ENCODE results near the gene RXFP1.

Gene RXFP1

DNA sequence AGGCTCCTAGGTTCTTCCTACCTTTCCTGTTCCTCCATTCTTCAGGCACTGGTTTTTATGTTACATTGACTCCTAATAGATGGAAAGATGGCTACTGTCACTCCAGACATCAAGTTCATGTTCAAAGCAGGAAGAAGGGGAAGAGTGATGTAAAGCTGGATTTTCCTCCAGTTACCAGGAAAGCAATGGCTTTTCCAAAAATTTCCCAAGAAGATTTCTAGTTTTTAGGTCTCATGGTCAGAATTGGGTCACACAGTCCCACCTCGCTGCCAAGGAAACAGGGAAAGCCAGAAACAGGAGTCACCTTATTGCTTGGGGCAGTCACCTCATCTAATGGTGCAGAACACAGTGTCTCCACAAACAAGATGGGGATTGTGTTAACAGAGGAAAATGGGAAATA lies 21.5 kb downstream of the RXFP1 start:
- DNase-seq, result no peak

DNA sequence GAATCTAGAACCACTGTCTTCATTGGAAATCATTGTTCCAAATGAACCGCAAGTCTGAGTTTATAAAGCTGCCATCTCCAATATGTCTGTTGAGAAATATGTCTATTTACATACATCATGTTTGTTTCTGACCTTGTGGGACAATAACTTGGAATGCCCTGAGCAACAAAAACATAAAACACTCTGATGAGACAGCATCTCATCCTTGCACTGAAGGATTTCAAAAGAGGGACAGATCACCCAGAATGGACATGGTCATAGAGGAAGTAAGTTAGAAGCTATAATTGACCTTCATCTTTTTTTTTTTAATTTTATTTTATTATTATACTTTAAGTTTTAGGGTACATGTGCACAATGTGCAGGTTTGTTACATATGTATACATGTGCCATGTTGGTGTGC lies 22.5 kb downstream of the RXFP1 start:
- DNase-seq, result no peak

DNA sequence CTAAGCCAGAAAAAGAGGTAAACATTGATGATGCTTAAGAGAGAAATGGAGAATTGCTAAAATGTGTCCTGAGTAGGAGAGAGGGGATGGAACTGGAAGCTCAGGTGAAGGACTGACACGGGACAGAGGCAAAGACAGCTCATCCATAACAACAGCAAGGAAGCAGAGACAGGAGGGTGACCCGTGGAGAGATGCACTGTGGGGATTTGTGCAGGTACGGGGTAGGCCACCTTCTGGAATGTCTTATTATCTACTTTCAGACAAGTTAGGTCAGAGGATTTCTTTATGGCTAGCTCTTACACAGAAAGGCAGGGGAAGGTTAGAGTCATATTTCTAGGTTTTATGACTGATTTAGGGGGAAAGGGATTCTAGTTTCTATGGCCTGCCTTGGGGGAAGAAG lies 31.7 kb downstream of the RXFP1 start:
- no peak for DNase-seq

DNA sequence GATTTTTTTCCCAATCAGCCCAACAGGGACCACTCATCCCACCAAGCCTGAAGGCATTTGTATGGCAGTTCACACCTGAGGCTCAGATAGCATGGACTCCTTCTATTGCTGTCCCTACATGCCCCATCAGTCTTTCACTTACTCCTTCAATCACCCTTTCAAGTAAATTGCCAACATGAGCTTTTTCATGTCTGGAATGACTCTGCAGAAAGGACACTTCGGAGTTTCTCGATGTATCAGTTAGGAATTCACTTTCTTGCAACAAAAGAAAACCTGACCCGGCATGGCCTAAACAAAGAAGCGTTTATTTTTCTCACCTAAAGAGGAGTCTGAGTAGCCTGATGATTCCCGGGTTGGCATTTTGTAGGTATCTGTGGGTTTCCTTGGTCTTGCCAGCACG lies 38.6 kb downstream of the RXFP1 start:
- DNase-seq, result no peak

DNA sequence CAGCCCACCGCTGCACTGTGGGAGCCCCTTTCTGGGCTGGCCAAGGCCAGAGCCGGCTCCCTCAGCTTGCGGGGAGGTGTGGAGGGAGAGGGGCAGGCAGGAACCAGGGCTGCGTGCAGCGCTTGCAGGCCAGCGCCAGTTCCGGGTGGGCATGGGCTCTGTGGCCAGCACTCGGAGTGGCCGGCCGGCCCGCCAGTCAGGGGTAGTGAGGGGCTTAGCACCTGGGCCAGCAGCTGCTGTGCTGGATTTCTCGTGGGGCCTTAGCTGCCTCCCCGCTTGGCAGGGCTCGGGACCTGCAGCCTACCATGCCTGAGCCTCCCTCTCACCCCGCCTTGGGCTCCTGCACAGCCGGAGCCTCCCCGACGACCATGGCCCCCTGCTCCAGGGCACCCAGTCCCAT lies 45.2 kb downstream of the RXFP1 start:
- DNase-seq, result no peak

DNA sequence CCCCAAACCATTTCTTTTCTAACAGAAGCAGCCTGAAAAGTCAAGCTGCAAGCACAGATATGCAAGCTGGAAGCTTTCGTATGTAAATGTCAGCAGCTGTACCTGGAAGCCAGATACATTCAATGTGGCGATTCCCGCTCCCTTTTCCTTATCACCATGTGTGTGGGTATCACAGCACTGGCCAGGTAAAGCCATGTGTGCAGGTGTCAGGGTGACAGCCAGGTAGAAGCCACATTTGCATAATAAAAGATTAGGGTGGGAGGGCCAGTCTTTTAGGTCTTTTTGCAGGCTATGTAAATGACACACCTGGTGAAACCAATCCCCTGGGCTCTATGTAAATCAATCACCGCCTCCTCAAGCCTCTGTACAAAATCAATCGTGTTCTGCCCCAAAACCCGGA lies 50.1 kb downstream of the RXFP1 start:
- DNase-seq, result no peak

DNA sequence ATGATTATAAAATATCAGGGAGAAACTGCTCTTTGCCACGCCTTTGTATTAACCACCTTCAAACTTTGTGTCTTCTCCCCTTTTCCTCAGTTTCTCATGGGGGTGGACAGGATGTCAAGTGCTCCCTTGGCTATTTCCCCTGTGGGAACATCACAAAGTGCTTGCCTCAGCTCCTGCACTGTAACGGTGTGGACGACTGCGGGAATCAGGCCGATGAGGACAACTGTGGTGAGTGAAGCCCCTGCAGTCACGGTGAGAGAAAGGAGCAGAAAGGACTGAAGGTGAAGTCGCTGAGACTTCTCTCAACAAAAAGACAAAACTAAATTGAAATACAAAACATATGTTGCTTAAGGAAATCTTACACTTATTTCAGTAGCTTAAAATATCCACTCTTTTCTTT lies 50.9 kb downstream of the RXFP1 start:
- no peak for DNase-seq

DNA sequence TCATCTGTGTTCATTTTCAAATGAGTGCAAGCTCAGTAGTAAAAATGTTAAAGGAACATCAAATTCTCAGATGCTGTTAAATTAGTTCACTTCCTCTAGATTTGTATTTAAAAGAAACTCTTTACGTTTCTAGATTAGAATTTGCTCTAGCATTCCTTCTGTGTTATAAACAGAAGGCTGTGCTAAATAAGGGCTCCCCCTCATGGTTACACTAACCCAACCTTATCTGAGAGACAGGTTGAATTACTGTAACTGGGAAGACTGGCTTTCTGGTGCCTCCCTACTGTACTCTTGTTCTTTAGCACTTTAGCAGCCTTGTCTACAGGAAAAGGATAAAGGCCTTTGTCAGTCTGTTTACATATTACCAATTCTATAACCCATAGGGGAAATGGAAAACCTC lies 56.8 kb downstream of the RXFP1 start:
- DNase-seq, result no peak

DNA sequence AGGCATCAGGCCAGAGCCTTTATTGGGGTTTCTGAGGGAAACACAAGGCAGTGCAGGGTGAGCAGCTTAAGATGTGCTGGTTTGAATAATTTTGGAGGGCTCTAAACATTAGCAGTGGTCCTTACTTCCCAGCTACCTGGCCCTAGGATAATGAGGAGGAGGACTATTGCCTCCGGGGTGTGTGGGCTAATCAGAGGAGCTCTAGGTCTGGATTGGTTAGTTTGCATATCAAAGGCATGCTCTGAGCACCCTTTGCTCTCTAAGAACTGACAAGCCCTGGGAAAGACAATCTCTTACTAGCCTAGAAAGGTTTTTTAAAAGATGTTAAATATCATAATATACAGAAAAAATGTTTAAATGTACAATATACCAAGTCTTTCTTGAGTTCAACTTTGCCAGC lies 58.4 kb downstream of the RXFP1 start:
- DNase-seq, result no peak

DNA sequence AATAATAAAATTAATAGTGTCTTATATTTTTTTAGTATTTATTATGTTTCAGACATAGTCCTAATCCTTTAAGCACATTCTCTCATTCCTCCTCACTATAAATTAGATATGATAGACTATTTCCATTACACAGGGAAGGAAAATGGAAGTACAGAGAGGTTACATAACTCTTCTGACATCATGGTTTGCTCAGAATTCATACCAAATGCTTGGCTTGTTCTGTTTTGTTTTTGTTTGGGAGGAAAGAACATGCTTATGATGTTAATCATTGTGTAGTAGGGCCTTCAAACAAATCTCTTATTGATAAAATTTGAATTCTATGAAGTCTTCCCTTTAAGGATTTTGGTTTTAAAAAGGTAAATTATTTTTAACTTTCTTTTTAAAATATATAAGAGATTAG lies 59.5 kb downstream of the RXFP1 start:
- DNase-seq, result no peak

DNA sequence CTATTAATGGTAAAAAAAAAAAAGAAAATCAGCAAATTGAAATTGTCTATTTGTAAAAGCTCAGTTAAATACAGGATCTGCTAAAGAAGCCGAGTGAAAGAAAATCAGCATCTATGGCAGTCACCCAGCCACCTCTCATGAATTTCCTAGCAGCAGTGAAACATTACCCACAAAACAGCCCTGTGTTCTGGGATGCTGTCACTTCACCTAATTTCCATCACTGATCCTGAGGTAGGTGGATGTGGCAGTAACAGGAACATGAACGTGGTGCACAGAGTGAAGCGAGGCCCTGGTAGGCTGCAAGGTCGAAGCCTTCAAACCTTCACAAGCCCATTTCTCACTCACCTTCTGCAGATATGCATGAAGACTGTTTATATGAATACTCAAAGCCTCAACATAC lies 65.2 kb downstream of the RXFP1 start:
- no peak for DNase-seq

DNA sequence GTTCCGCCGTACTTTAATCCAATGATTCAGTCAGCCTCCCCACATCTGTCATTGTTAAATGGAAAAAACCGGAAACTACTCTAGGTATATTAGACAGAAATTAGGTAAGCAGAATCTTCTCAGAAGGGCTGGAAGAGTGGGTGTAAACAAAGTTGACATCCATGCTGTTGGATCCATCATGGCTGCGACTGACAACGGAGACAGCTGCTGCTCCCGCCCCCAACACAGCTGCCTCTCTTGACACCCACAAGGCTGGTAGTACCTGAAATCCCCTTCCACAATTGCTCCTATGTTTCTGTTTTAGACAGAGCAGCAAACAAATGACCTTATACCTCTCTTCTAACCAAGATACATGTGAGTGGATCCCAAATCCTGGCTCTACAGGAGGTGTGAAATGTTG lies 66.6 kb downstream of the RXFP1 start:
- DNase-seq, result no peak

DNA sequence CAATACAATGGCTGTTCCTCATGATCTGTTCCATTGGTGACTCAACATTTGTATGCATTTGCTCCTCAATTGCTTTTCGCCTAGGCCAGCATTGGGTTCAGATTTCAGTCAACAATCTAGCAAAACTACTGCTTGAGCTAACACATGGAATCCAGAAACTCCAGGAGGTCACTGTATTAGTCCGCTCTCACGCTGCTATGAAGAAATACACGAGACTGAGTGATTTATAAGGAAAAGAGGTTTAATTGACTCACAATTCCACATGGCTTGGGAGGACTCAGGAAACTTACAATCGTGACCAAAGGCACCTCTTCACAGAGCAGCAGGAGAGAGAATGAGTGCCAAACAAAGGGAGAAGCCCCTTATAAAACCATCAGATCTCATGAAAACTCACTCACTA lies 67.1 kb downstream of the RXFP1 start:
- no peak for DNase-seq

DNA sequence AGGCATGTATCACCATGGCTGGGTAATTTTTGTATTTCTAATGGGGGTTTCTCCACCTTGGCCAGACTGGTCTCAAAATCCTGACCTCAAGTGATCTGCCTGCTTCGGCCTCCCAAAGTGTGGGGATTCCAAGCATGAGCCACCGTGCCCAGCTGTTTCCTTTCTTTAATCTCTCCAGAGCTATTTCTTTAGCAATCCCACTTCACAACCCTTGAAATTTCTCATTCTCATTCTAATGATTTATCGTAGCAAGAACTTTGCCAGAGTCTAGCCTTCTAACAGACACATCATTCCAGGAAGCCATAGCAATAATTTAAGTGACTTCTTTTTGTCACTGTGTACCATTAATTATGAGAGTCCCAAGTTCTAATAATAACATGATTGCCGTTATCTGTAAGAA lies 68.6 kb downstream of the RXFP1 start:
- no peak for DNase-seq

DNA sequence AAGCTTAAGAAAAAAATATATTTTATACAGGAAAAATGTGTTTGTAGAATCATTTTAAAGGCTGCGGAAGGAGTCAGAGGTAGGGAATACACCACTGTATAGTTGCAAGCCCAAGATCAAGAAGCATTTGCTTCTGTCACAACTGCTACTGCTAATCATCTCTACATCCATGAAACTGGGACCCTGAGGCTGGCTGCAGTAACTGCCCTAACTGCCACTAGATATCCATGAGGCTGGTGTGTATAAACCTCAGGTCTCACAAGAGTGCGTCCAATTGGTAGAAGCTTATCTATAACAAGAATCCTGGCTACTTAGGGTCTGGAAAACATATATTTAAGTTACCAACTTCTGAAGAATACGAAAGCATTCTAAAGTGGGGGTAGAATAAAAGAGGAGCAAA lies 69.1 kb downstream of the RXFP1 start:
- DNase-seq, result no peak

DNA sequence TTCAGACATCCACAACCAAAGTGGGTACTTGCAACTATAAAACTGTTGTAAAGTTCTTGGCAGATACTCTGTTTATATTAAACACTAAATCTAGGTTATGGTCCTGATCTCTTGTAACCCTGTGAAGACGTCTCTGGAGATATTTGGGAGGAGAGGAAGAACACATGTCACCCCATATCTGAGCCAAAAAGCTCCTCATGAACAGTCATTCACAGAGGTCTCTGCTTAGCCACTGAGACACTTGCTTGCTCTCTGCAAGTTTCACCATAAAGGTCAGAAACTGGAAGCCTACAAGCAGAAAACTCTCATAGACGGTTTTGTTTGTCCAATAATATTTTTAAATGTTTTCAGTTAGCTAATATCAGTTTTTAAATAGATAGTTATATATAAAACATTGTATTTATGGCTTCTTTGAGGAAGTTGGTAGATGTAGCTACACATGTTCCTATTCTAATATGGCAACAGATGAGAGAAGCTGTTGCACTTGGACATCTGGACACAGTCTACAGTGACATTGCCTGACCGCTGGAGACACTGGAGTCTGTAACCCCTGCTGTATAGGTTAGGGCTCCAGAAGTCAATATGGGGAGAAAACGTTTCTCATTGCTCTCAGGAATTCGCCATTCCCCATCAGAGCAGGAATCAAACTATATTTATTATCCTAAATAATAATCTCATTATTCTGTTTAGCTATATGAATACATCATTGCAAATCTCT lies 76.4 kb downstream of the RXFP1 start:
- DNase-seq, result no peak

DNA sequence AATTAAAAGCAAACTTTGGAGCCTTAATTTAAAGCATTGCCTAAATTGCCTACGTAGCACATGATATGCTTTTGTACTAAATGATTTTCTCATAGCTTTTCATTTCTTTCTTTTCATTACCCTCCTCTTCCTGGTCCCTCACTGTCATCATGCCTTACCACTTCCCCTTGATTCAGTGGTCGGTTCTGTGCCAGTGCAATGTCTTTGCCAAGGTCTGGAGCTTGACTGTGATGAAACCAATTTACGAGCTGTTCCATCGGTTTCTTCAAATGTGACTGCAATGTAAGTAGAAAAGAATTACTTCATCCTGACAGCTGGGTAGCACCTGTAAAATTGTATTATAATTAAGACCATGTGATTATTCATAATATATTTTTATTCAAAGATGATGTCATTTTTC lies 77.5 kb downstream of the RXFP1 start:
- DNase-seq, result peak; percentile 98

DNA sequence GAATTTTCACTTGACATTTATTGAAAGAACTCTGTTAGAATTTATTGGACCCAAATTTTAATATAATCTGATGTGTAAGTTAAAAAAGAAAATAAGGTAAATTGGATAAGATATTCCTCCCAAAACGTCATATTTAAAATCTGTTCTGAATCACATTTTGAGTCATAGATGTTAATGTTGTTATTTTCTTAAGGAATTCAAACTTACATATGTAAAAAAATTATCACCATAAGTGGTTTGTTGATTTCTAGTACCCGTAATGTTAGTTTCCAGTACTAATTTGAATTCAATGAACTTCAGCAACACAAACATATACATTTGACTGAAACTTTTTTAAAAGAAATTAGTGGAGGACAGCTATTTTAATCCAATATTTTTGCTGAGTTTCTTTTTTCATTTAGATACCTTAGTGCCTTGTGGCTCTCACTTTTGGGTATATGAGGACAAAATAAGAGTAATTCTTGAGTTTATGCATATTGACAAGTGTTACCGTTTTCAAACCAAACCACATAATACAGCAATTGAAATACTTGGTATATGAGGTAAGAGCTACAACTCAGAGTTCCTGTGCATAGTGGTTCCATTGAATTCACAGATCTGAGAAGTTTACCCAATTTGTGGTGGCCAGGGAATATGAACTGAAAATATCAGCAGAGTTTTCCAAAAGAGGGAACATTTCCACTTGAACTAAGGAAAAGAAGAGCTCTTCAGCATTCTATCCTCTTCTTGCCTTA lies 78.2 kb downstream of the RXFP1 start:
- DNase-seq, result no peak

DNA sequence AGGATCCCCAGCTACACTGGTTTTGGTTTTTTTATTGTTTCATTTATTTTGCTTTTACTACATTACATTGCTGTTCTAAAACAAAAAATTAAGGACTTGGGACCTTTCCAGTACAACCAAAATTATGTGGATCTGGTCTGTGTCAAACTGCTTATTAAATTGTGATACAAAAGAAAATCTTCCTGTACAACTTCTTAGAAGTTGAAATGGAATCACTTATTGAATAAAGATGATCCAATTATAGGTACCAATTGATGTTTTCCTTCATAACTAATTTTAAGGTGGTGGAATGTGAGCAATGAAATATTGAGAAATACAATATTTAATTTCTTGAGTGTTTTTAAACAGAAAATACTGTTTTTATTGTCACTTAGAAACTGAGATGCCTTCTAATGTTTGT lies 82.7 kb downstream of the RXFP1 start:
- no peak for DNase-seq

DNA sequence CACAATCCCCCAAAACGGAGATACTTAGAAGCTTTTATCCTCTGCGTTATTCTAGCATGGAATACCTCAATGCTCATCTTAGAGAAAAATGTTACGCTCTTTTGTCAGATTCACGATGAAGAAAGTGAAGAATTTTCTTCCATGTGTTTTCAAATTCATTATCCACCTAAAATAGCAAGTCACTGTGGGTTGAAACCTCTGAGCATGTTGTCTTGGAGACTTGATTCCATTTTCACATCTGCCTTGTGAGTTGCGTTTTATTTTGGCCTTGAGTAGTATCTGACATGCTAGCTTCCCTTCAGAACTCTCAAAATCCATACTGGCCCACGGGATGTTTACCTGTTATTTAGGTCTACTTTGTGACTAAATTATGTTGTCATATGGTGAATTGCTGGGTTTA lies 83.7 kb downstream of the RXFP1 start:
- DNase-seq, result no peak

DNA sequence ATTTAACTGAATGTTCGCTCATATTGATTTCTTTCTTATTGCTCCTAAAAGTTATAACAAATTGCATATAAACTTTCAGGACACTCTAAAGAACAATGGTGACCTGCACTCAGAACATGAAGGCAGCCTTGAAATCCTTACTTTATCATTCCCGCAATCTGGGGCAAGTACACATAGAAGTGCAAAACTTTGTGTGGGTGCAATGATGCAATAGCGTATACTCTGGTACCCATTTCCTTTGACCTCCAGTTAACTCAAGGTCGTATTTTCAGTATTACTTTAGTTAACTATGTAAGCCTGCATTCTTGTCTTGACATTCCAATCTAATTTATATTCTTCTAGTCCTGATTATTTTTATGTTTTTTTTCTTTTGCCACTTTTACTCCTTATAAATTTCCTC lies 85.3 kb downstream of the RXFP1 start:
- no peak for DNase-seq

DNA sequence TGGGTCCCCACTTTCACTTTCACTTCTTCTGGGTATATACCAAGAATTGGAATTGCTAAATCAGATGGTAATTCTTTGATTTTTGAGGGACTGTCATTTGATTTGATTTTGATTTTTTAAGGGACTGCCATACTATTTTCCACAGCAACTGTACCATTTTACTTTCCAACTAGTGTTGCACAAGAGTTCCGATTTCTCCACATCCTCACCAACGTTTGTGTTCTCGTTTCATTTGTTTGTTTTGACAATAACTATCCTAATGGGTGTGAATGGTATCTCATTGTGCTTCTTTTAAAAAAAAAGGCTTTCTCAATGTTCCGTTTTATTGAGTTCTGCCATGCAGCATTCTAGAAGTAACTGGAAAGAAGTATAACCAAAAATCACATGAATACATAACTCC lies 87.4 kb downstream of the RXFP1 start:
- peak; percentile 17 for DNase-seq

DNA sequence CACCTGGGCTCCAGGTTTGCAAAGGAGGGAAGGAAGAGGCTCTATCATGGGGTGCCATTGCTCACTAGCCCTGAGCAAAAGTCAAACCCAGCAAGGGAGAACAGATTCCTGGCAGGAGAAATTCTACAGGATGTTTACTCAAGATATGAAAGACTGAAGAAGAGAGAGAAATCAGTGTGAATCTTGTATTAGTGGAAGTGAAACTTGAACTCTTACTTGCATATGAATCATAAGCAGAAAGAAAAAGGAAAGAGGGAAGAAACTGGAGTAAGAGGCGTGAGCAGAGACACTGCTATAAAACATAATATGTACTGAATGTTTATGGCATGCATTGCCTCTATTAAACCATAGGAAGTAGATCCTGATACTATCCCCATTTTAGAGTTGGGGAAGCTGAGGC lies 89.1 kb downstream of the RXFP1 start:
- DNase-seq, result no peak

DNA sequence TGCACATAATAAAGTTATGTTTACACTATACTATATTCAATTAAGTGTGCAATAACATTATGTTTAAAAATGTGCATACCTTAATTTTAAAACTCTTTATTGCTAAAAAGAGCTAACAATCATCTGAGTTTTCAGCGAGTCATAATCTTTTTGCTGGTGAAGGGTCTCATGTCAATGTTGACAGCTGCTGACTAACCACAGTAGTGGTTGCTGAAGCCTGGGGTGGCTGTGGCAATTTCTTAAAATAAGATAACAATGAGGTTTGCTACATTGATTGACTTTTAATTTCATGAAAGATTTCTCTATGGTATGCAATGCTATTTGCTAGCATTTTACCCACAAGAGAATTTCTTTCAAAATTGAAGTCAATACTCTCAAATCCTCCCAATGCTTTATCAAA lies 91.4 kb downstream of the RXFP1 start:
- no peak for DNase-seq

DNA sequence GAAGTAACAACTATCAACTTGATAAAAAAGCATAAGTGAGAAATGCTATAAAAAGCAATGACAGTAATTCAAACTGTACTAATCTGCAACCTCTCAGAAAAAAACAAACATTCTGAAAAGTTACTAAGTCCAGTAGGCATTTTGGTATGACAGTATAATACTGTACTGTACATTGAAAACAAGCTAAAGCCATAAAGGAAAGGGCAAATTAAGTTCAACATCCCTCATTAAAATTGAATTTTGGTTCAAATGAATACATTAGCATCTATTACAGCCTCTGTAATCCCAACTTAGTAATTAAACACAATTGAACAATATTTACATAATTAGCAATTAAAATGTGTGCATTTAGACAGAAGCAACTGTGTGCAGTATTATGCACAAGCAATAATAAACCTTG lies 96.3 kb downstream of the RXFP1 start:
- no peak for DNase-seq

All from GF-D8 (cell line).